WI38 (cell line): ENCODE results near the gene SH3RF3.

ENCODE experiments used
- H3K4me3 ChIP-seq: 2 replicates; pipeline ENCODE4 v1.5.1; 2011; ENCODE audit warnings: low read depth, mild to moderate bottlenecking, control low read depth, low read length
- TF ChIP-seq, protein P1 (sequence below): IDR thresholded peaks from 2 replicates; pipeline ENCODE4 v1.5.1; 2012; ENCODE audit warnings: low read depth, mild to moderate bottlenecking, control low read depth, low read length

SH3RF3 gene

DNA sequence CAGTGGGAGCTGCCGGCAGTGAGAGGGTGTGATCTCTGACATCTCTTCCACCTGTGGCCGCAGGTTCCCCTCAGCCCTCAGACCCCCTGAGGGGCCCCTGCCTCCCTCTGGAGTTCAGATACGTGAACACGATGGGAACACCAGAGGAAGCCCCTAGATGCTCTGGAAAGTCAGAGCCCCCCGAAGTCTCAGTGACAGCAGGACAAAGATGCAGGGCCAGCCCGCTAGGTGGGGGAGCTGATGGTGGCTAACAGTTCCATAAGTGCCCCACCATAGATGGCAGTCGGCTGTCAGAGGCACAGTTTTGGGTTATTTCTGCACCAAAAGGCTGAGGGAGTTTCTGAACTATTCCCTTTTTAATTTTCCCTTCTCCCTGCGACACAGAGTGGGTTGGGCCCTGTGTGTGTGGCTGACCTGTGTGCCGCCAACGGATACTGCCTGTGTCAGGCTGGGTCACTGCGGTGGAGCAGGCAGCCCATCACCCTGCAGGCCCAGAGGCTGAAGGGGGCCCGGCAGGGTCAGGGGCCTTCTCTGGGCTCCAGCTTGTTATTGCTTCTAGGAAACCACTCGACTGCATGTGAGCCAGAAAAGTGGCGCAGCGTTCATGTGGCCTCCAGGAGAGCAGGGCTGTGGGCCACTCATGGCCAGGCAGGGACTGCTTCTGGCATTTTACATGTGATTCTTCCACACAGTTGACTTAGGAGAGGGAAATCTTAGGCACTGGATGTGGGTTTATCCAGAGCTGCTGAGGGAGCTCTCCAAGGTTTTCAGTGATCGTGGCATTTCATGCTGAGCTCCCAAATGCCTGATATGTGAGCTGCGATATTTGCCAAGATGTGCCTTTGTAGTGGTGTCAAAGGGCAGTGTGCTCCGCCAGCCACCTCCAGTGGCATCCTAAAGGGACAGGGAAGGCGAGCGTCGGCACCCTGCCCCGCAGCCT, 225.1 kb downstream of the SH3RF3 start:
- TF ChIP-seq, protein P1, sequence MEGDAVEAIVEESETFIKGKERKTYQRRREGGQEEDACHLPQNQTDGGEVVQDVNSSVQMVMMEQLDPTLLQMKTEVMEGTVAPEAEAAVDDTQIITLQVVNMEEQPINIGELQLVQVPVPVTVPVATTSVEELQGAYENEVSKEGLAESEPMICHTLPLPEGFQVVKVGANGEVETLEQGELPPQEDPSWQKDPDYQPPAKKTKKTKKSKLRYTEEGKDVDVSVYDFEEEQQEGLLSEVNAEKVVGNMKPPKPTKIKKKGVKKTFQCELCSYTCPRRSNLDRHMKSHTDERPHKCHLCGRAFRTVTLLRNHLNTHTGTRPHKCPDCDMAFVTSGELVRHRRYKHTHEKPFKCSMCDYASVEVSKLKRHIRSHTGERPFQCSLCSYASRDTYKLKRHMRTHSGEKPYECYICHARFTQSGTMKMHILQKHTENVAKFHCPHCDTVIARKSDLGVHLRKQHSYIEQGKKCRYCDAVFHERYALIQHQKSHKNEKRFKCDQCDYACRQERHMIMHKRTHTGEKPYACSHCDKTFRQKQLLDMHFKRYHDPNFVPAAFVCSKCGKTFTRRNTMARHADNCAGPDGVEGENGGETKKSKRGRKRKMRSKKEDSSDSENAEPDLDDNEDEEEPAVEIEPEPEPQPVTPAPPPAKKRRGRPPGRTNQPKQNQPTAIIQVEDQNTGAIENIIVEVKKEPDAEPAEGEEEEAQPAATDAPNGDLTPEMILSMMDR = no peak
- H3K4me3 ChIP-seq = no peak overlapping the region

DNA sequence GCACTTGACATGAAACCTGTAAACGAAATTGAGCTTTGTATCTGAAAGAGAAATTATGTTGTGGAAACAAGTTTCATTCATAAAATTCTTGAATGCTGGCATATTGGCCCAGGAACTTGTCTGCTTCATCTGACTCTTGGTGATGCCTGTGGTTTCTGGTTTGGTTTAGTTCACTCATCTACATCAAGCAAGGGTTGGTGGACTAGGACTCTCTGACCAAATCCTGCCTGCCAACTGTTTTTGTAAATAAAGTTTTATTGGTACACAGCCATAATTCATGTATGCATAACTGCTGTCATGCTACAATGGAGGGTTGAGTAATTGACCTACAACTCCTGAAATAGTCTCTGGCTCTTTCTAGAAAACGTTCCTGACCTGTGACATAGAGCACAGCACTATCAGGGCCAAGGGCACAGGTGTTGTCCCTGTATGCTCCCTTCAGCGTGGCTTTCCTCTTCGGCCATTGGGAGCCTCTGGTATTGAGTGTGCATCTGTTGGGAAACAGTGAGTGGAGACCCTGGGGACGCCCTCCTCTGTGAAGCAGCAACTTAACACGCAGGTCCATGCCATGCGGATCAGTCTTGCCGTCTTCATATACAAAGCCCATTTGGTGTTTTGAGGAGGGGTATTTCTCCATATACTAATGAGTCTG, 226.3 kb downstream of the SH3RF3 start:
- no peak overlapping the region for H3K4me3 ChIP-seq

DNA sequence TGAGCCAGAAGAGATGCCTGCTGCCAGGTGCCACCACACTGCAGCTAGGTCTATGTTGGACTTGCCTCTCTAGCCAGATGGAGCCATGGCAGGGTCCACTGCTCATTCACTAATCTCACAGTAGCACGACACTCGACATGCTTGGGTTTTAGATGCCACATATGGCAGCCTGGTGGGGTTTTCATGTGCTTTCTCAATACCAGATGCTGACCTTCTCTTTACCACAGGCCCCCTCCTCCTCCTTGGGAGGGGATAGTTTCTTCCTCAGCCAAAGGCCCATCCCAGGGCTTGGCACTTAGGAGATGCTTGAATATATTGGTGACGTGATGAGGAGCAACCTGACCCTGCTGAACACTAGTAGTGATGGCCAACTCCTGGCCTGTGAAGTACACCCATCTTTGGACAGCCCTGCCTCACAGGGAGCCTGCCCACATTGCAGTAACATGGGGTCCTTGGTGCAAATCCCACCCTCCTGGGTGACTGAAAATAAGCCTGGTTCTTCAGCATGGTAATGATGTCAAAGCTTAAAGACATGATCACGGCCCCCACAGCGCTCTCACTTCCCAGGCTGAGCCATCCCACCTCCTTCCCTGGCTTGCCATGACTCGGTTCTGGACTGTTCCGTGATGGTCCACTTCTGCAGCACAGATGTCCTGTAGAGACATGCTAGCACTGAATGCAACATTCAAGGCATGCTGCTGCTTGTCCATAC, 227.5 kb downstream of the SH3RF3 start:
- TF ChIP-seq, protein P1 = no peak
- no peak overlapping the region for H3K4me3 ChIP-seq

More for the DNA sequence above, 226.3 kb downstream of the SH3RF3 start:
- TF ChIP-seq, protein P1 = no peak

DNA sequence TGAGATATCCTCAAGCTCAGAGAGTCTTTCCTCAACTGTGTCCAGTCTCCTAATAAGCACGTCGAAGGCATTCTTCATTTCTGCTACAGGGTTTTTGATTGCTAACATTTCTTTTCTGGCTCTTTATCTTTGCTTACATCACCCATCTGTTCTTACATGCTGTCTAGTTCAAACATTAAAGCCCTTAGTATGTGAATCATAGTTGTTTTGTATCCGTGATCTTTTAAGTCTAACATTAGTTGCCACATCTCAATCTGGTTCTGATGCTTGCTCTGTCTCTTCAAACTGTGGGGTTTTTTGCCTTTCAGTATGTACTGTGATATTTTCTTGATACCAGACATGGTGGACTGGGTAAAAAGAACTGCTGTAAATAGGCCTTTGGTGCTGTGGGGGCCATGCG, 235.2 kb downstream of the SH3RF3 start:
- TF ChIP-seq, protein P1 = no peak
- no peak overlapping the region for H3K4me3 ChIP-seq

DNA sequence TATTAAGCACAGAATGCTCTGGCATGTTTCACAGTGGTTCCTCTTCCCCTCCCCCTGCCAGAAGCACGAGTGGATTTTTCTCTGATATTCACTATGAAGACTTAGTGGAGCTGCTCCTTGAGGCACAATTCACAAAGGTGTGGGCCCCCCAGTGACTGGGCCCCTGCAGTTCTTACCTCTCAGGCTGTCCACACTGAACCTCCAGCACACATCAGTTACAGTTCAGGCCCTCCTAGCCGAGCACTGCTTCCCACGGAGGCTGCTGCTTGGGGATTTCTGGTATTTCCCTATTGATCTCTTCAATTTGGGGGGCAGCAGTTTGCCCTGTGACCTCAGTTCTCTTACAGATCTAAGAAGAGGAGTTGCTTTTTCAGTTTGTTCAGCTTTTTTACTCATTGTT, 236.1 kb downstream of the SH3RF3 start:
- no peak overlapping the region for H3K4me3 ChIP-seq
- TF ChIP-seq, protein P1 = no peak

DNA sequence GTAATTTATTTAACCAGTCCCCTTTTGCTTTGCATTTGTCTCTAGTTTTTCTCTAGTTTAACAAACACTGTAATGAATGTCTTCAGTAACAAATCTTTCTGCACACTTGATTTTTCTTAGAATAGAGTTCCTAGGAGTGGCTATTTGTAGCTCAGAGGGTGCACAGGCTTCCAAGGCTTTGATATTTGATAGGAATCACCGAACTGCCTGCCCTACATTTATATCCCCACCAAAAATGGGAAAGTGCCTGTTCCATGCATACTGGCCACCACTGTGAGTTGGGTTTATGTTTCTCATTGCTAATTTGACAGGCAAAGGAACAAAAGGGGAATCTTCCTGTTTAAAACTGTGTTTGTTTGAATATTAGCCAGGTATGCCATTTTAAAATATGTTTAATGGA, 238.7 kb downstream of the SH3RF3 start:
- TF ChIP-seq, protein P1 = no peak
- H3K4me3 ChIP-seq = no peak overlapping the region
